ENCODE data around the gene DOP1A.

Gene DOP1A

GRCh38 chr6:83108378-83108777 lies 40.9 kb downstream of the DOP1A start:
- Histone ChIP-seq H3K4me3 (ENCODE audit: low read length in 2 of 2) (no peak overlapping the region), H3K27me3 (ENCODE audit: control insufficient read depth in 3 of 3, insufficient read depth in 3 of 3, low read depth in 1 of 3, low read length in 3 of 3) (no peaks in the 10 kb centered on the region), H3K4me1 (ENCODE audit: control insufficient read depth in 2 of 2, insufficient read depth in 1 of 2, low read depth in 1 of 2, low read length in 2 of 2) (no peaks in the 10 kb centered on the region), H3K14ac (ENCODE audit: low read length) (no peak overlapping the region), H2BK15ac (ENCODE audit: low read length) (no peak overlapping the region), H2BK120ac (ENCODE audit: low read depth, low read length) (no peak overlapping the region), H3K9ac (ENCODE audit: low read depth, low read length, poor library complexity) (peak overlapping the region; percentile 44), H4K91ac (ENCODE audit: low read depth, low read length, poor library complexity) (no peak overlapping the region), H3K27ac (replicated peaks; ENCODE audit: low read length) (no peak overlapping the region), H3K4me2 (ENCODE audit: insufficient read depth, low read length, poor library complexity, severe bottlenecking) (no peak overlapping the region), H3K9me3 (replicated peaks in 1 of 2; ENCODE audit: control insufficient read depth in 2 of 2, insufficient read depth in 1 of 2, low read depth in 1 of 2, low read length in 2 of 2) (no peaks in the 10 kb centered on the region), H3K36me3 (replicated peaks in 1 of 2; ENCODE audit: control insufficient read depth in 2 of 2, insufficient read depth in 2 of 2, low read length in 2 of 2) (peaks cover 0 to 26% of the 10 kb centered on the region in 2 donors), H2BK12ac (ENCODE audit: low read length) (no peak overlapping the region), H3K4ac (ENCODE audit: low read length) (no peak overlapping the region), H2BK5ac (ENCODE audit: low read length) (no peak overlapping the region), H3K18ac (ENCODE audit: low read length) (no peak overlapping the region), H3K23ac (ENCODE audit: low read depth, low read length, poor library complexity) (no peak overlapping the region), H2AK5ac (ENCODE audit: low read depth, low read length) (no peak overlapping the region), H2AFZ (ENCODE audit: low read length) (no peak overlapping the region), H3K79me1 (ENCODE audit: low read depth, low read length) (no peaks in the 10 kb centered on the region), H4K8ac (ENCODE audit: low read depth, low read length) (no peak overlapping the region)
- WGBS, 2 donors (ENCODE audit: extremely low coverage in 2 of 2, insufficient read length in 2 of 2, insufficient replicate concordance in 1 of 2) = no CpG with 5 or more reads among the region's 1 CpG
- no peak for DNase-seq (ENCODE audit: low spot score)

- Histone ChIP-seq H2BK12ac (ENCODE audit: low read length) (no peak overlapping the region), H3K18ac (ENCODE audit: low read length) (no peak overlapping the region), H3K4me1 (ENCODE audit: control insufficient read depth in 2 of 2, insufficient read depth in 1 of 2, low read depth in 1 of 2, low read length in 2 of 2) (no peaks in the 10 kb centered on the region), H2BK5ac (ENCODE audit: low read length) (no peak overlapping the region), H3K4ac (ENCODE audit: low read length) (no peak overlapping the region), H3K27ac (replicated peaks; ENCODE audit: low read length) (no peak overlapping the region), H2AFZ (ENCODE audit: low read length) (no peak overlapping the region), H3K23ac (ENCODE audit: low read depth, low read length, poor library complexity) (no peak overlapping the region), H2AK5ac (ENCODE audit: low read depth, low read length) (no peak overlapping the region), H3K27me3 (ENCODE audit: control insufficient read depth in 3 of 3, insufficient read depth in 3 of 3, low read depth in 1 of 3, low read length in 3 of 3) (no peaks in the 10 kb centered on the region), H3K14ac (ENCODE audit: low read length) (no peak overlapping the region), H3K9ac (ENCODE audit: low read depth, low read length, poor library complexity) (no peak overlapping the region), H4K8ac (ENCODE audit: low read depth, low read length) (no peak overlapping the region), H2BK120ac (ENCODE audit: low read depth, low read length) (no peak overlapping the region), H3K9me3 (replicated peaks in 1 of 2; ENCODE audit: control insufficient read depth in 2 of 2, insufficient read depth in 1 of 2, low read depth in 1 of 2, low read length in 2 of 2) (no peaks in the 10 kb centered on the region), H4K91ac (ENCODE audit: low read depth, low read length, poor library complexity) (no peak overlapping the region), H3K79me1 (ENCODE audit: low read depth, low read length) (no peaks in the 10 kb centered on the region), H3K4me2 (ENCODE audit: insufficient read depth, low read length, poor library complexity, severe bottlenecking) (no peak overlapping the region), H3K36me3 (replicated peaks in 1 of 2; ENCODE audit: control insufficient read depth in 2 of 2, insufficient read depth in 2 of 2, low read length in 2 of 2) (peaks cover 0 to 26% of the 10 kb centered on the region in 2 donors), H3K4me3 (ENCODE audit: low read length in 2 of 2) (no peak overlapping the region), H2BK15ac (ENCODE audit: low read length) (no peak overlapping the region)
- no CpG with 5 or more reads among the region's 4 CpGs for WGBS, 2 donors (ENCODE audit: extremely low coverage in 2 of 2, insufficient read length in 2 of 2, insufficient replicate concordance in 1 of 2)
- no peak for DNase-seq (ENCODE audit: low spot score)
Observed at GRCh38 chr6:83113258-83113657, 45.8 kb downstream of the DOP1A start.

- Histone ChIP-seq H4K8ac (ENCODE audit: low read depth, low read length) (no peak overlapping the region), H3K4me3 (ENCODE audit: low read length in 2 of 2) (no peak overlapping the region), H2BK12ac (ENCODE audit: low read length) (no peak overlapping the region), H3K79me1 (ENCODE audit: low read depth, low read length) (no peaks in the 10 kb centered on the region), H3K4ac (ENCODE audit: low read length) (no peak overlapping the region), H3K14ac (ENCODE audit: low read length) (no peak overlapping the region), H3K9me3 (replicated peaks in 1 of 2; ENCODE audit: control insufficient read depth in 2 of 2, insufficient read depth in 1 of 2, low read depth in 1 of 2, low read length in 2 of 2) (no peaks in the 10 kb centered on the region), H2BK15ac (ENCODE audit: low read length) (no peak overlapping the region), H2BK120ac (ENCODE audit: low read depth, low read length) (no peak overlapping the region), H3K18ac (ENCODE audit: low read length) (no peak overlapping the region), H4K91ac (ENCODE audit: low read depth, low read length, poor library complexity) (no peak overlapping the region), H3K27me3 (ENCODE audit: control insufficient read depth in 3 of 3, insufficient read depth in 3 of 3, low read depth in 1 of 3, low read length in 3 of 3) (no peaks in the 10 kb centered on the region), H3K9ac (ENCODE audit: low read depth, low read length, poor library complexity) (no peak overlapping the region), H2AFZ (ENCODE audit: low read length) (no peak overlapping the region), H3K4me2 (ENCODE audit: insufficient read depth, low read length, poor library complexity, severe bottlenecking) (no peak overlapping the region), H3K23ac (ENCODE audit: low read depth, low read length, poor library complexity) (no peak overlapping the region), H3K36me3 (replicated peaks in 1 of 2; ENCODE audit: control insufficient read depth in 2 of 2, insufficient read depth in 2 of 2, low read length in 2 of 2) (peaks cover 0 to 19% of the 10 kb centered on the region in 2 donors), H2BK5ac (ENCODE audit: low read length) (no peak overlapping the region), H3K4me1 (ENCODE audit: control insufficient read depth in 2 of 2, insufficient read depth in 1 of 2, low read depth in 1 of 2, low read length in 2 of 2) (no peaks in the 10 kb centered on the region), H2AK5ac (ENCODE audit: low read depth, low read length) (no peak overlapping the region), H3K27ac (replicated peaks; ENCODE audit: low read length) (no peak overlapping the region)
- WGBS, 2 donors (ENCODE audit: extremely low coverage in 2 of 2, insufficient read length in 2 of 2, insufficient replicate concordance in 1 of 2) = no CpG with 5 or more reads among the region's 1 CpG
- DNase-seq (ENCODE audit: low spot score) = no peak
Observed at GRCh38 chr6:83114164-83114563, 46.7 kb downstream of the DOP1A start.

- no peak overlapping the region for H3K18ac ChIP-seq (ENCODE audit: low read length)
- DNase-seq (ENCODE audit: low spot score) = no peak
- H4K8ac ChIP-seq (ENCODE audit: low read depth, low read length) = no peak overlapping the region
- H2AFZ ChIP-seq (ENCODE audit: low read length) = no peak overlapping the region
- H3K79me1 ChIP-seq (ENCODE audit: low read depth, low read length) = no peaks in the 10 kb centered on the region
- no peak overlapping the region for H3K9ac ChIP-seq (ENCODE audit: low read depth, low read length, poor library complexity)
- H3K4me2 ChIP-seq (ENCODE audit: insufficient read depth, low read length, poor library complexity, severe bottlenecking) = no peak overlapping the region
- H3K9me3 ChIP-seq (replicated peaks in 1 of 2; ENCODE audit: control insufficient read depth in 2 of 2, insufficient read depth in 1 of 2, low read depth in 1 of 2, low read length in 2 of 2) = no peaks in the 10 kb centered on the region
- H3K23ac ChIP-seq (ENCODE audit: low read depth, low read length, poor library complexity) = no peak overlapping the region
- H3K14ac ChIP-seq (ENCODE audit: low read length) = no peak overlapping the region
- H3K27ac ChIP-seq (replicated peaks; ENCODE audit: low read length) = no peak overlapping the region
- no peak overlapping the region for H2BK5ac ChIP-seq (ENCODE audit: low read length)
- no peak overlapping the region for H2BK120ac ChIP-seq (ENCODE audit: low read depth, low read length)
- H2BK12ac ChIP-seq (ENCODE audit: low read length) = no peak overlapping the region
- no peaks in the 10 kb centered on the region for H3K4me1 ChIP-seq (ENCODE audit: control insufficient read depth in 2 of 2, insufficient read depth in 1 of 2, low read depth in 1 of 2, low read length in 2 of 2)
- H3K36me3 ChIP-seq (replicated peaks in 1 of 2; ENCODE audit: control insufficient read depth in 2 of 2, insufficient read depth in 2 of 2, low read length in 2 of 2) = peaks cover 0 to 15% of the 10 kb centered on the region in 2 donors
- no peak overlapping the region for H4K91ac ChIP-seq (ENCODE audit: low read depth, low read length, poor library complexity)
- no peak overlapping the region for H3K4me3 ChIP-seq (ENCODE audit: low read length in 2 of 2)
- no peak overlapping the region for H3K4ac ChIP-seq (ENCODE audit: low read length)
- no peak overlapping the region for H2BK15ac ChIP-seq (ENCODE audit: low read length)
- H2AK5ac ChIP-seq (ENCODE audit: low read depth, low read length) = no peak overlapping the region
- no peaks in the 10 kb centered on the region for H3K27me3 ChIP-seq (ENCODE audit: control insufficient read depth in 3 of 3, insufficient read depth in 3 of 3, low read depth in 1 of 3, low read length in 3 of 3)
- WGBS, 2 donors (ENCODE audit: extremely low coverage in 2 of 2, insufficient read length in 2 of 2, insufficient replicate concordance in 1 of 2) = no CpG with 5 or more reads among the region's 1 CpG
Observed at GRCh38 chr6:83117802-83118201, 50.3 kb downstream of the DOP1A start.

Measured in neuronal stem cell (in vitro differentiated cells).